Endodermal cell (in vitro differentiated cells): Measurements from ENCODE around the gene HHATL. TPM values are rescaled to one million over a fixed set of nuclear protein-coding genes. Genes with fewer than 3 reads are reported as not detected.

Experiments
- DNase-seq: peaks from one replicate; pipeline ENCODE4 v3.0.0-alpha.2; 2017
- H3K27ac ChIP-seq: 2 replicates; pipeline ENCODE4 v1.5.1; 2013; ENCODE audit warnings: mild to moderate bottlenecking, low read depth, low read length, moderate library complexity
- H3K27me3 ChIP-seq: 2 replicates; pipeline ENCODE4 v1.6.1; 2013; ENCODE audit warnings: mild to moderate bottlenecking, low read length, moderate library complexity; ENCODE audit not compliant: insufficient read depth, control insufficient read depth, poor library complexity, severe bottlenecking
- H3K36me3 ChIP-seq: 2 replicates; pipeline ENCODE4 v1.7.0; 2013; ENCODE audit warnings: mild to moderate bottlenecking, low read length, moderate library complexity; ENCODE audit not compliant: control insufficient read depth, insufficient read depth
- H3K4me1 ChIP-seq: one replicate; pipeline ENCODE4 v1.7.0; 2013; ENCODE audit warnings: low read length; ENCODE audit not compliant: control insufficient read depth, insufficient read depth
- H3K4me3 ChIP-seq: 2 replicates; pipeline ENCODE4 v1.5.1; 2013; ENCODE audit warnings: mild to moderate bottlenecking, low read length, moderate library complexity
- H3K9ac ChIP-seq: 2 replicates; pipeline ENCODE4 v1.6.1; 2013; ENCODE audit warnings: mild to moderate bottlenecking, low read length, moderate library complexity; ENCODE audit not compliant: poor library complexity, severe bottlenecking; ENCODE audit errors: extremely low read depth
- H3K9me3 ChIP-seq: 2 replicates; pipeline ENCODE4 v1.6.1; 2013; ENCODE audit warnings: mild to moderate bottlenecking, low read length, moderate library complexity; ENCODE audit not compliant: control insufficient read depth
- H3K27ac Mint-ChIP-seq: 2 replicates; pipeline ENCODE4 v1.8.0; 2020; ENCODE audit warnings: mixed read lengths
- H3K27me3 Mint-ChIP-seq: 2 replicates; pipeline ENCODE4 v1.8.0; 2021; ENCODE audit warnings: mild to moderate bottlenecking, mixed read lengths; ENCODE audit not compliant: insufficient read depth
- H3K36me3 Mint-ChIP-seq: 2 replicates; pipeline ENCODE4 v1.8.0; 2020; ENCODE audit warnings: low read depth, mixed read lengths
- H3K4me1 Mint-ChIP-seq: 2 replicates; pipeline ENCODE4 v1.8.0; 2020; ENCODE audit warnings: mixed read lengths
- H3K4me3 Mint-ChIP-seq: 2 replicates; pipeline ENCODE4 v1.8.0; 2020; ENCODE audit warnings: mild to moderate bottlenecking, moderate library complexity, mixed read lengths
- H3K9me3 Mint-ChIP-seq: 2 replicates; pipeline ENCODE4 v1.8.0; 2020; ENCODE audit warnings: mild to moderate bottlenecking, mixed read lengths
- WGBS, 2 experiments: methylation state at CpG; one replicate each; pipeline versions ENCODE4 v1.1.5 to v1.1.7; 2013; ENCODE audit warnings: missing lambda C conversion rate in 2 of 2, mixed read lengths in 1 of 2; ENCODE audit not compliant: insufficient coverage in 1 of 2, insufficient read length in 1 of 2; 5-methylcytosine and 5-hydroxymethylcytosine counted together
- total RNA-seq, 2 donors: library from RNA; stranded (reverse); fragmentation: NEBNext Ultra II Directional in 1 of 2; extraction: Animal tissue kit (Norgen Biotek cat#: 25700) in 1 of 2; gene quantifications; 2 replicates in 1 of 2; 3 replicates in 1 of 2; pipeline ENCODE4 v1.2.1, GENCODE V29; 2021
- TF ChIP-seq, protein P1 (sequence below): fragments of 200-600 bp; sonication (generic); conservative IDR thresholded peaks from 2 replicates; pipeline ENCODE4 v1.5.0; 2021; ENCODE audit warnings: antibody characterized with exemption, mild to moderate bottlenecking

Gene HHATL
- total RNA-seq, 2 donors from 2014 or later: not detected

DNA sequence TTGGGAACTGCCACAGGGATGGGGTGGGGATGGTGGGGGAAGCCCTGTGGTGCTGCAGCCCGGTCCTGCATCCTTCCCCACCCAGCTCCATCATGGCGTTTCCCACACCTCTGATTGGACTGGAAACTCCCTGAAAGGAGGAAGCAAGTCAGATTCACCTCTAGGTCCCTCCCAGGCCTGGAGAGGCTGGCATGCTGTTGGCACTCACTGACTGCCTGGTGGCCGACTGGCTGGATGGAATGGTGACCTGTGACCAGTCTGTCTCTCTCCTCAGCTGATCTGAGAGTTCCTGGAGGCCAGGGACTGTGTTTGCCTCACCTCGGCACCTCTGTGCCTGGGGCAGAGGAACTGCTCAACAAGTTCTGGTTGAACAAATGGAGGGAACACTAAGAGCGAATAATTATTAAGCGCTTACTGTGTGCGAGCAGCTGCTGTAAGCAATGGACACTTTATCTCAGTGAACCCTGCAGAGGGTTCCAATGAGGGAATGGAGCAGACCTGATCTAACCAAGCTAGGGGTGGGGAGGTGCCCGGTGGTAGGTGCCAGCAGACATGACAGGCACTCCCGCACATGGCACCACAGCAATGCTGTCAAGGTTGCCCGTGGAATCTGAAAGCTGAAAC is 3.5 kb upstream of the HHATL start:
- Histone ChIP-seq H3K9me3 (no peaks in the 10 kb centered on the region), H3K36me3 (no peaks in the 10 kb centered on the region), H3K27ac (no peak overlapping the region), H3K27me3 (no peaks in the 10 kb centered on the region), H3K4me3 (no peak overlapping the region), H3K4me1 (no peaks in the 10 kb centered on the region), H3K9ac (no peak overlapping the region)
- WGBS, 2 experiments: 87 to 88% methylated on average over 7 to 10 of the region's 10 CpGs
- H3K4me3 Mint-ChIP-seq: no peak overlapping the region
- no peaks in the 10 kb centered on the region for H3K36me3 Mint-ChIP-seq
- H3K27ac Mint-ChIP-seq: no peak overlapping the region
- peaks cover 6% of the 10 kb centered on the region for H3K27me3 Mint-ChIP-seq
- TF ChIP-seq, protein P1, sequence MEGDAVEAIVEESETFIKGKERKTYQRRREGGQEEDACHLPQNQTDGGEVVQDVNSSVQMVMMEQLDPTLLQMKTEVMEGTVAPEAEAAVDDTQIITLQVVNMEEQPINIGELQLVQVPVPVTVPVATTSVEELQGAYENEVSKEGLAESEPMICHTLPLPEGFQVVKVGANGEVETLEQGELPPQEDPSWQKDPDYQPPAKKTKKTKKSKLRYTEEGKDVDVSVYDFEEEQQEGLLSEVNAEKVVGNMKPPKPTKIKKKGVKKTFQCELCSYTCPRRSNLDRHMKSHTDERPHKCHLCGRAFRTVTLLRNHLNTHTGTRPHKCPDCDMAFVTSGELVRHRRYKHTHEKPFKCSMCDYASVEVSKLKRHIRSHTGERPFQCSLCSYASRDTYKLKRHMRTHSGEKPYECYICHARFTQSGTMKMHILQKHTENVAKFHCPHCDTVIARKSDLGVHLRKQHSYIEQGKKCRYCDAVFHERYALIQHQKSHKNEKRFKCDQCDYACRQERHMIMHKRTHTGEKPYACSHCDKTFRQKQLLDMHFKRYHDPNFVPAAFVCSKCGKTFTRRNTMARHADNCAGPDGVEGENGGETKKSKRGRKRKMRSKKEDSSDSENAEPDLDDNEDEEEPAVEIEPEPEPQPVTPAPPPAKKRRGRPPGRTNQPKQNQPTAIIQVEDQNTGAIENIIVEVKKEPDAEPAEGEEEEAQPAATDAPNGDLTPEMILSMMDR: no peak
- H3K9me3 Mint-ChIP-seq: no peaks in the 10 kb centered on the region
- H3K4me1 Mint-ChIP-seq: no peaks in the 10 kb centered on the region
- DNase-seq: no peak

DNA sequence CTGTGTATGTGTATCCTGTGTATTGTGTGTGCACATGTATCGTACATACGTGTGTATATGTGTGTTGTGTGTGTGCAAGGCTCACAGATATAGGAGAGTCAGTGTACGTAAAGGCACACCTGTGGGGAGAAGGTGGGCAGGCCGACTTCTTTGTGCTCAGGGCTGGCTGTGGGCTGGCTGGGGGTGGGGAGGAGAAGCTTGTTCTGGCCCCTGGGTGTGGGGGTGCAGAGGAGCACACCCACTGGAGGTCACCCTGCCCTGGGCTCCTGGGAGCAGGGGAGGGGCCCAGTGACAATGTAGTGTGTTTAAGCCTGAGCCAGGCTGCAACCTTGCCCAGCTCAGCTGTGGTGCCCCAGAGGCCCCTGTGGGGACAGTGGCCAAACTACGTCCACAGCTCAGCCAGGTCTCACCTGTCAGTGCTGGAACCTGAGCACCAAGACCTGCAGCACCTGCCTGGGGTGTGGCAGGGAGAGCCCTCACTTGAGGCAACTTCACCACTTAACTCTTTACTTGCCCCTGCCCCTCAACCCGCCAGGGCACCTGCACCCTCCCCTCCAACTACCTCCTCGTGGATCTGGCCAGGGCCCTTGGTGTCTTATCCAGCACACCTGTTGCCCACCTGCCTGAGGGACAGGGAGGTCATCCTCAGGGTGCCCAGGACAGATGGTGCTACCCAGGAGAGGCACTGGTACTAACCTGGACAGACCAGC is 2.6 kb upstream of the HHATL start:
- WGBS, 2 experiments: 88 to 94% methylated on average over 5 to 7 of the region's 7 CpGs
- DNase-seq: no peak

DNA sequence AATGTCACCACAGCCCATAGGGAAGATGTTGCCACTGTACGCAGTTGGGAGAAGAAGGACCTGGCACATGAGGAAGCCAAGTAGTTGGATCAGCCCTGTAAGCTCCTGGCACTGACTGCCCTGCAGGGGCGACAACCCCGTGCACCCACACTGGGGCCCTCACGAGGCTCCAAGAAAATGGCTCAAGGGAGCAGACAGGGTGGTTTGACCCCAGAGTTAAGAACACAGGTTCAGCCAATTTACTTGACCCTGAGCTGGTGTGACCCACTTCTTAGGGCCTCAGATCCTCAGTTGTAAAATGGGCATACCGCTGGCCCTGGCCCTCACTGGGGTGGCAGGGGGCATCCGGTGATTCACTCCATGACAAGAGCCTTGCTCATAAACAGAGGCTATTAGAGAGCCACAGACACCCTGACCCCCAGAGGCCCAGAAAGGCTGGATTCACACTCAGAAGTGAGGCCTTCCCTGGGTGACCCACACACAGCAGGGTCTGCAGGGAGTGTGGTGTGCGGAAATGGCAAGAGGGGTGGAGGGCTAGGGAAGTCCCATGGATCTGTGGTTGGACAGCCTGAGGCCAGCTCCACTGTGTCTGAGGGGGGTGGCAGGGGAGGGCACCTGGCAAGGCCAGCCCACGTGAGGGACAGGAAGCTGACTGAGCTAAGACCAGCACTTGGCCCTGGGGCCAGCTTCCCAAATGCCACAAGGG is 1.7 kb upstream of the HHATL start:
- no peak overlapping the region for H3K27ac ChIP-seq
- Mint-ChIP-seq H3K27ac (no peak overlapping the region), H3K4me1 (no peaks in the 10 kb centered on the region), H3K4me3 (no peak overlapping the region), H3K27me3 (peaks cover 6% of the 10 kb centered on the region), H3K36me3 (no peaks in the 10 kb centered on the region), H3K9me3 (no peaks in the 10 kb centered on the region)
- no peaks in the 10 kb centered on the region for H3K27me3 ChIP-seq
- H3K9ac ChIP-seq: no peak overlapping the region
- no peaks in the 10 kb centered on the region for H3K4me1 ChIP-seq
- no peaks in the 10 kb centered on the region for H3K36me3 ChIP-seq
- no peak overlapping the region for H3K4me3 ChIP-seq
- DNase-seq: no peak
- TF ChIP-seq, protein P1: no peak
- 87 to 89% methylated on average over 4 to 8 of the region's 8 CpGs for WGBS, 2 experiments
- H3K9me3 ChIP-seq: no peaks in the 10 kb centered on the region

More for the DNA sequence above, 2.6 kb upstream of the HHATL start:
- TF ChIP-seq, protein P1: no peak
- Histone ChIP-seq H3K9me3 (no peaks in the 10 kb centered on the region), H3K9ac (no peak overlapping the region), H3K4me3 (no peak overlapping the region), H3K27me3 (no peaks in the 10 kb centered on the region), H3K27ac (no peak overlapping the region), H3K4me1 (no peaks in the 10 kb centered on the region), H3K36me3 (no peaks in the 10 kb centered on the region)
- Mint-ChIP-seq H3K36me3 (no peaks in the 10 kb centered on the region), H3K9me3 (no peaks in the 10 kb centered on the region), H3K4me1 (no peaks in the 10 kb centered on the region), H3K4me3 (no peak overlapping the region), H3K27me3 (peaks cover 6% of the 10 kb centered on the region), H3K27ac (no peak overlapping the region)
